H9 (cell line): ENCODE results near the gene C12orf57. TPM values are rescaled to one million over a fixed set of nuclear protein-coding genes. Genes with fewer than 3 reads are reported as not detected.

Experiments used
- DNase-seq: peaks from one replicate; pipeline ENCODE4 v3.0.0-alpha.2; 2017
- H2AFZ ChIP-seq: one replicate; pipeline ENCODE4 v1.6.1; 2013; ENCODE audit warnings: mild to moderate bottlenecking, low read length, control low read depth, moderate library complexity
- H2AK5ac ChIP-seq: 2 replicates; pipeline ENCODE4 v1.6.1; 2013; ENCODE audit warnings: low read length, control low read depth, mixed read lengths; ENCODE audit not compliant: insufficient read length
- H2BK120ac ChIP-seq: one replicate; pipeline ENCODE4 v1.6.1; 2013; ENCODE audit warnings: low read depth, mild to moderate bottlenecking, low read length, control low read depth, inconsistent platforms; ENCODE audit not compliant: poor library complexity, severe bottlenecking
- H2BK12ac ChIP-seq: 2 replicates; pipeline ENCODE4 v1.6.1; 2013; ENCODE audit warnings: low read length, control low read depth, mixed read lengths, low read depth; ENCODE audit not compliant: insufficient read length
- H2BK15ac ChIP-seq: 2 replicates; pipeline ENCODE4 v1.6.1; 2013; ENCODE audit warnings: low read depth, low read length, control low read depth
- H2BK20ac ChIP-seq: one replicate; pipeline ENCODE4 v1.6.1; 2013; ENCODE audit warnings: low read depth, mild to moderate bottlenecking, low read length, control low read depth, inconsistent platforms; ENCODE audit not compliant: poor library complexity, severe bottlenecking
- H2BK5ac ChIP-seq: 2 replicates; pipeline ENCODE4 v1.6.1; 2013; ENCODE audit warnings: low read length, control low read depth, mixed read lengths; ENCODE audit not compliant: insufficient read length
- H3K14ac ChIP-seq: 2 replicates; pipeline ENCODE4 v1.6.1; 2013; ENCODE audit warnings: low read length, control low read depth; ENCODE audit not compliant: insufficient read depth
- H3K18ac ChIP-seq: 2 replicates; pipeline ENCODE4 v1.6.1; 2013; ENCODE audit warnings: low read depth, mild to moderate bottlenecking, mixed read lengths, low read length, control low read depth; ENCODE audit not compliant: insufficient read length
- H3K23ac ChIP-seq: 2 replicates; pipeline ENCODE4 v1.6.1; 2013; ENCODE audit warnings: low read length, control low read depth, mixed read lengths, low read depth; ENCODE audit not compliant: insufficient read length
- H3K23me2 ChIP-seq: 2 replicates; pipeline ENCODE4 v1.6.1; 2013; ENCODE audit warnings: low read depth, mild to moderate bottlenecking, mixed read lengths, low read length, control low read depth; ENCODE audit not compliant: insufficient read length, poor library complexity, severe bottlenecking
- H3K27ac ChIP-seq: 2 replicates; pipeline ENCODE4 v1.5.1; 2013; ENCODE audit warnings: low read length, control low read depth, mixed read lengths, low read depth; ENCODE audit not compliant: insufficient read length
- H3K27me3 ChIP-seq: 2 replicates; pipeline ENCODE4 v1.6.1; 2013; ENCODE audit warnings: low read length, control low read depth, inconsistent platforms; ENCODE audit not compliant: insufficient read depth
- H3K4ac ChIP-seq: 2 replicates; pipeline ENCODE4 v1.6.1; 2013; ENCODE audit warnings: low read depth, mild to moderate bottlenecking, control low read depth, inconsistent platforms, low read length, moderate library complexity
- H3K4me1 ChIP-seq: 2 replicates; pipeline ENCODE4 v1.6.1; 2013; ENCODE audit warnings: low read length, control low read depth, inconsistent platforms; ENCODE audit not compliant: insufficient read depth
- H3K4me2 ChIP-seq: 2 replicates; pipeline ENCODE4 v1.6.1; 2013; ENCODE audit warnings: low read length, control low read depth, mixed read lengths; ENCODE audit not compliant: insufficient read length, insufficient read depth
- H3K56ac ChIP-seq: 2 replicates; pipeline ENCODE4 v1.6.1; 2013; ENCODE audit warnings: low read depth, mild to moderate bottlenecking, mixed read lengths, low read length, control low read depth; ENCODE audit not compliant: insufficient read length
- H3K79me1 ChIP-seq: 2 replicates; pipeline ENCODE4 v1.6.1; 2013; ENCODE audit warnings: low read depth, mild to moderate bottlenecking, moderate library complexity, low read length, control low read depth, inconsistent platforms; ENCODE audit not compliant: insufficient read depth, poor library complexity, severe bottlenecking
- H3K79me2 ChIP-seq: 2 replicates; pipeline ENCODE4 v1.6.1; 2013; ENCODE audit warnings: low read length, control low read depth, inconsistent platforms; ENCODE audit not compliant: insufficient read depth
- H3K9ac ChIP-seq: 2 replicates; pipeline ENCODE4 v1.6.1; 2013; ENCODE audit warnings: low read length, control low read depth, mixed read lengths; ENCODE audit not compliant: insufficient read length; ENCODE audit errors: extremely low read depth
- H3K9me3 ChIP-seq: one replicate; pipeline ENCODE4 v1.6.1; 2013; ENCODE audit warnings: low read depth, low read length, inconsistent platforms; ENCODE audit not compliant: control insufficient read depth
- H3T11ph ChIP-seq: one replicate; pipeline ENCODE4 v1.6.1; 2013; ENCODE audit warnings: mild to moderate bottlenecking, low read length, control low read depth, inconsistent platforms
- H4K20me1 ChIP-seq: one replicate; pipeline ENCODE4 v1.6.1; 2013; ENCODE audit not compliant: control insufficient read depth, insufficient read length, insufficient read depth
- H4K5ac ChIP-seq: 2 replicates; pipeline ENCODE4 v1.6.1; 2013; ENCODE audit warnings: low read depth, mild to moderate bottlenecking, mixed read lengths, low read length, control low read depth; ENCODE audit not compliant: insufficient read length
- H4K8ac ChIP-seq: replicated peaks from 2 replicates; pipeline ENCODE4 v1.6.1; 2013; ENCODE audit warnings: low read length, control low read depth, mixed read lengths, low read depth; ENCODE audit not compliant: insufficient read length
- H4K91ac ChIP-seq: 2 replicates; pipeline ENCODE4 v1.6.1; 2013; ENCODE audit warnings: low read depth, mild to moderate bottlenecking, moderate library complexity, mixed read lengths, low read length, control low read depth; ENCODE audit not compliant: insufficient read length
- H3K27ac Mint-ChIP-seq, 3 experiments: 2 replicates in 2 of 3; 3 replicates in 1 of 3; pipeline ENCODE4 v1.8.0; 2020 to 2021; ENCODE audit warnings: mixed read lengths in 3 of 3, mild to moderate bottlenecking in 1 of 3, moderate library complexity in 1 of 3
- H3K27me3 Mint-ChIP-seq: 2 replicates; pipeline ENCODE4 v1.8.0; 2021; ENCODE audit warnings: low read depth, mild to moderate bottlenecking, moderate library complexity, mixed read lengths
- H3K36me3 Mint-ChIP-seq, 3 experiments: 2 replicates in 2 of 3; 3 replicates in 1 of 3; pipeline ENCODE4 v1.8.0; 2020 to 2021; ENCODE audit warnings: low read depth in 3 of 3, mixed read lengths in 3 of 3; ENCODE audit not compliant: insufficient read depth in 1 of 3
- H3K4me1 Mint-ChIP-seq, 2 experiments: 2 replicates each; pipeline ENCODE4 v1.8.0; 2020; ENCODE audit warnings: mixed read lengths in 2 of 2
- H3K4me3 Mint-ChIP-seq, 2 experiments: 2 replicates in 1 of 2; 3 replicates in 1 of 2; pipeline ENCODE4 v1.8.0; 2020 to 2021; ENCODE audit warnings: mild to moderate bottlenecking in 2 of 2, mixed read lengths in 2 of 2, moderate library complexity in 1 of 2
- H3K9me3 Mint-ChIP-seq, 2 experiments: 2 replicates in 1 of 2; 3 replicates in 1 of 2; pipeline ENCODE4 v1.8.0; 2020; ENCODE audit warnings: mild to moderate bottlenecking in 2 of 2, mixed read lengths in 2 of 2, moderate library complexity in 1 of 2
- CTCF ChIP-seq: fragments of 200-600 bp; sonication (generic); conservative IDR thresholded peaks from 3 replicates; pipeline ENCODE4 v1.8.0; 2021; ENCODE audit warnings: antibody characterized with exemption, mild to moderate bottlenecking
- WGBS: extraction: QIAGEN DNeasy Blood & Tissue Kit; methylation state at CpG from one replicate; pipeline ENCODE4 v1.1.7; 2013; ENCODE audit warnings: missing lambda C conversion rate, low lambda C conversion rate, mixed read lengths; ENCODE audit not compliant: insufficient read length; ENCODE audit errors: extremely low coverage; 5-methylcytosine and 5-hydroxymethylcytosine counted together
- total RNA-seq: library from RNA; stranded (reverse); gene quantifications from 2 replicates; pipeline ENCODE4 v1.2.1, GENCODE V29; 2021

C12orf57 gene
- total RNA-seq, 1 experiment from 2014 or later: 195 TPM

- peak overlapping the region; percentile 70 for H3K27ac ChIP-seq
- H3K56ac ChIP-seq: no peak overlapping the region
- H2BK120ac ChIP-seq: no peak overlapping the region
- Mint-ChIP-seq H3K9me3 (no peaks in the 10 kb centered on the region), H3K4me1 (peaks cover 45 to 60% of the 10 kb centered on the region in 2 experiments), H3K27me3 (no peaks in the 10 kb centered on the region; the same call in 1 of the 2 replicates), H3K27ac (peak overlapping the region; percentile 98 to 99 (median 99)), H3K4me3 (peak overlapping the region; percentile 68 to 82), H3K36me3 (peaks cover 14 to 28% (median 17%) of the 10 kb centered on the region in 3 experiments; a peak in 6 of 7 replicates)
- no peak overlapping the region for H3K23ac ChIP-seq
- H4K91ac ChIP-seq: peak overlapping the region; percentile 11
- H3K4me1 ChIP-seq: peaks cover 6% of the 10 kb centered on the region; the same call in 1 of the 2 replicates
- no peak overlapping the region for H2BK20ac ChIP-seq
- no peak overlapping the region for H2BK15ac ChIP-seq
- no peak overlapping the region for H2BK5ac ChIP-seq
- H3K4ac ChIP-seq: no peak overlapping the region
- peak overlapping the region; percentile 39 for H3K14ac ChIP-seq
- H3K18ac ChIP-seq: peak overlapping the region; percentile 78
- DNase-seq: peak; percentile 92
- H3K4me2 ChIP-seq: peak overlapping the region; percentile 72
- H2AK5ac ChIP-seq: no peak overlapping the region
- H4K5ac ChIP-seq: peak overlapping the region; percentile 85
- no peak overlapping the region for H4K8ac ChIP-seq
- peak; percentile 73 for TF ChIP-seq CTCF
- no peaks in the 10 kb centered on the region for H3K27me3 ChIP-seq
- H3K9me3 ChIP-seq: no peaks in the 10 kb centered on the region
- H2AFZ ChIP-seq: no peak overlapping the region
- peaks cover 2% of the 10 kb centered on the region for H4K20me1 ChIP-seq
- no CpG with 5 or more reads among the region's 16 CpGs for WGBS
- peak overlapping the region; percentile 28 for H3K9ac ChIP-seq
- H3K23me2 ChIP-seq: peaks cover 17% of the 10 kb centered on the region
- no peak overlapping the region for H3T11ph ChIP-seq
- no peaks in the 10 kb centered on the region for H3K79me1 ChIP-seq
- no peaks in the 10 kb centered on the region; the same call in 1 of the 2 replicates for H3K79me2 ChIP-seq
- no peak overlapping the region for H2BK12ac ChIP-seq
These were observed 18.0 kb downstream of the C12orf57 start for GRCh38 chr12:6961695-6962284.
